ENCODE data around the gene MBD3L5.
"Not testable (repeated sequence)": the region's sequence is repeated elsewhere in the genome, so short reads cannot be mapped to it uniquely, and the experiment has no call there.

MBD3L5 gene

DNA sequence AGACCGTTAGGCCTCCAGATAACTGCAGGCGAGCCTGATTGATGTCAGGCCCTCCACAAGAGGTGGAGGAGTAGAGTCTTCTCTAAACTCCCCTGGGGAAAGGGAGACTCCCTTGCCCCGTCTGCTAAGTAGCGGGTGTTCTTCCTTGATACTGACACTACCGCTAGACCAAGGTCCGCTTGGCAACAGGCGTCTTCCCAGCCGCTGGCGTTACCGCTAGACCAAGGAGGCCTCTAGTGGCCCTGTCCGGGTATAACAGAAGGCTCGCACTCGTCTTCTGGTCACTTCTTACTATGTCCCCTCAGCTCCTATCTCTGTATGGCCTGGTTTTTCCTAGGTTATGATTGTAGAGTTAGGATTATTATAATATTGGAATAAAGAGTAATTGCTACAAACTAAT is 36.7 kb downstream of the MBD3L5 start:
- not testable (repeated sequence) for H3K36me3 ChIP-seq (replicated peaks; ENCODE audit: insufficient read depth, low read length); DNase-seq; H3K4me1 ChIP-seq (ENCODE audit: low read length); H2AFZ ChIP-seq (ENCODE audit: low read length); H3K9ac ChIP-seq (ENCODE audit: low read length); H3K4me2 ChIP-seq (ENCODE audit: low read depth, low read length); H3K9me2 ChIP-seq (replicated peaks; ENCODE audit: insufficient read depth, low read length); H3K9me3 ChIP-seq (replicated peaks; ENCODE audit: insufficient read depth, low read length); H3F3A ChIP-seq (ENCODE audit: insufficient read depth, low read length); H4K20me1 ChIP-seq (ENCODE audit: insufficient read depth, low read length); H3K27ac ChIP-seq (ENCODE audit: low read length); H3K4me3 ChIP-seq (ENCODE audit: low read length)
- peaks cover 17% of the 10 kb centered on the region; the same call in 1 of the 2 replicates for H3K27me3 ChIP-seq (replicated peaks; ENCODE audit: insufficient read depth, low read length)
- H3K79me2 ChIP-seq (ENCODE audit: low read length), result peaks cover 20% of the 10 kb centered on the region
- TF ChIP-seq, protein P1, sequence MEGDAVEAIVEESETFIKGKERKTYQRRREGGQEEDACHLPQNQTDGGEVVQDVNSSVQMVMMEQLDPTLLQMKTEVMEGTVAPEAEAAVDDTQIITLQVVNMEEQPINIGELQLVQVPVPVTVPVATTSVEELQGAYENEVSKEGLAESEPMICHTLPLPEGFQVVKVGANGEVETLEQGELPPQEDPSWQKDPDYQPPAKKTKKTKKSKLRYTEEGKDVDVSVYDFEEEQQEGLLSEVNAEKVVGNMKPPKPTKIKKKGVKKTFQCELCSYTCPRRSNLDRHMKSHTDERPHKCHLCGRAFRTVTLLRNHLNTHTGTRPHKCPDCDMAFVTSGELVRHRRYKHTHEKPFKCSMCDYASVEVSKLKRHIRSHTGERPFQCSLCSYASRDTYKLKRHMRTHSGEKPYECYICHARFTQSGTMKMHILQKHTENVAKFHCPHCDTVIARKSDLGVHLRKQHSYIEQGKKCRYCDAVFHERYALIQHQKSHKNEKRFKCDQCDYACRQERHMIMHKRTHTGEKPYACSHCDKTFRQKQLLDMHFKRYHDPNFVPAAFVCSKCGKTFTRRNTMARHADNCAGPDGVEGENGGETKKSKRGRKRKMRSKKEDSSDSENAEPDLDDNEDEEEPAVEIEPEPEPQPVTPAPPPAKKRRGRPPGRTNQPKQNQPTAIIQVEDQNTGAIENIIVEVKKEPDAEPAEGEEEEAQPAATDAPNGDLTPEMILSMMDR (IDR thresholded peaks at IDR 0.05; ENCODE audit: low read length), result peak; percentile 22; the same call in 1 of the 2 replicates

GRCh38 chr19:7067716-7068115 is 37.3 kb downstream of the MBD3L5 start:
- Histone ChIP-seq H3K4me2 (ENCODE audit: low read depth, low read length) (no peak overlapping the region), H3K27me3 (replicated peaks; ENCODE audit: insufficient read depth, low read length) (peaks cover 17% of the 10 kb centered on the region; the same call in 1 of the 2 replicates), H3K4me3 (ENCODE audit: low read length) (no peak overlapping the region), H3K27ac (ENCODE audit: low read length) (no peak overlapping the region), H3K9ac (ENCODE audit: low read length) (no peak overlapping the region), H3F3A (ENCODE audit: insufficient read depth, low read length) (0 out of 2 replicates have a peak, but pooled peaks cover 6% of the 10 kb centered on the region), H3K9me3 (replicated peaks; ENCODE audit: insufficient read depth, low read length) (no peaks in the 10 kb centered on the region), H3K79me2 (ENCODE audit: low read length) (peaks cover 20% of the 10 kb centered on the region), H3K36me3 (replicated peaks; ENCODE audit: insufficient read depth, low read length) (peaks cover 9% of the 10 kb centered on the region), H3K9me2 (replicated peaks; ENCODE audit: insufficient read depth, low read length) (no peaks in the 10 kb centered on the region), H3K4me1 (ENCODE audit: low read length) (peaks cover 4% of the 10 kb centered on the region; the same call in 1 of the 2 replicates), H4K20me1 (ENCODE audit: insufficient read depth, low read length) (no peaks in the 10 kb centered on the region), H2AFZ (ENCODE audit: low read length) (no peak overlapping the region)
- no peak for TF ChIP-seq EZH2 (optimal IDR thresholded peaks at IDR 0.05; ENCODE audit: low read depth, low read length)
- TF ChIP-seq, protein P1 (IDR thresholded peaks at IDR 0.05; ENCODE audit: low read length), result no peak
- no peak for TF ChIP-seq EZH2phosphoT487 (IDR thresholded peaks at IDR 0.05; ENCODE audit: low read length)
- DNase-seq, result no peak

DNA sequence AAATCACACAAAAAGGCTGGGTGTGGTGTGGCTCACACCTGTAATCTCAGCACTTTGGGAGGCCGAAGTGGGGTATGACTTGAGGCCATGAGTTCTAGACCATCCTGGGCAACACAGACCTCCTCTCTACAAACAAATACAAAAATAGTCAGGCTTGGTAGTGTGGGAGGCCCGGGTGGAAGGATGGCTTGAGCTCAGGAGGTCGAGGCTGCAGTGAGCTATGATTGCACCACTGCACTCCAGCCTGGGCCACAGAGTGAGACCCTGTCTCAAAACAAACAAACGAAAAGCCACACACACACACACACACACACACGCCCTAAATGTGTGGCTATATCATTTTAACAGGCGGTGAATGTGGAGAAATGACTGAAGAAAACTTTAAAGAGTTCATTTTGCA is 38.2 kb downstream of the MBD3L5 start:
- Histone ChIP-seq H3K4me1 (ENCODE audit: low read length) (peaks cover 4% of the 10 kb centered on the region; the same call in 1 of the 2 replicates), H3F3A (ENCODE audit: insufficient read depth, low read length) (0 out of 2 replicates have a peak, but pooled peaks cover 6% of the 10 kb centered on the region), H3K27me3 (replicated peaks; ENCODE audit: insufficient read depth, low read length) (peaks cover 13% of the 10 kb centered on the region; the same call in 1 of the 2 replicates), H4K20me1 (ENCODE audit: insufficient read depth, low read length) (no peaks in the 10 kb centered on the region), H3K27ac (ENCODE audit: low read length) (no peak overlapping the region), H3K79me2 (ENCODE audit: low read length) (peaks cover 20% of the 10 kb centered on the region), H3K4me3 (ENCODE audit: low read length) (peak overlapping the region; percentile 29; the same call in 1 of the 2 replicates), H3K9me3 (replicated peaks; ENCODE audit: insufficient read depth, low read length) (no peaks in the 10 kb centered on the region), H3K9ac (ENCODE audit: low read length) (no peak overlapping the region), H3K36me3 (replicated peaks; ENCODE audit: insufficient read depth, low read length) (peaks cover 12% of the 10 kb centered on the region), H3K9me2 (replicated peaks; ENCODE audit: insufficient read depth, low read length) (no peaks in the 10 kb centered on the region), H2AFZ (ENCODE audit: low read length) (peak overlapping the region; percentile 73; the same call in 1 of the 2 replicates), H3K4me2 (ENCODE audit: low read depth, low read length) (peak overlapping the region; percentile 53)
- no peak for DNase-seq
- TF ChIP-seq EZH2phosphoT487 (IDR thresholded peaks at IDR 0.05; ENCODE audit: low read length) (no peak), EZH2 (optimal IDR thresholded peaks at IDR 0.05; ENCODE audit: low read depth, low read length) (no peak)
- TF ChIP-seq, protein P1 (IDR thresholded peaks at IDR 0.05; ENCODE audit: low read length), result no peak

Measured in MM.1S (cell line).